Liver (tissue), 9 donors: ENCODE data around the gene RBMS2. TPM values are rescaled to one million over a fixed set of nuclear protein-coding genes. Genes with fewer than 3 reads are reported as not detected.

ENCODE experiments used
- DNase-seq: peaks from one replicate; pipeline ENCODE4 v3.0.0-alpha.2; 2017; ENCODE audit warnings: low spot score
- H3K27ac ChIP-seq, 2 donors: one replicate each; pipeline ENCODE4 v1.7.0; 2013; ENCODE audit warnings: inconsistent platforms in 2 of 2, low read length in 2 of 2, control low read depth in 1 of 2, low read depth in 1 of 2, mild to moderate bottlenecking in 1 of 2
- H3K27me3 ChIP-seq, 4 donors: one replicate each; pipeline versions ENCODE4 v1.6.1 to v1.7.0; 2013; ENCODE audit warnings: low read length in 3 of 4, inconsistent platforms in 1 of 4, mild to moderate bottlenecking in 1 of 4, moderate library complexity in 1 of 4; ENCODE audit not compliant: control insufficient read depth in 4 of 4, insufficient read depth in 4 of 4
- H3K36me3 ChIP-seq, 4 donors: one replicate each; pipeline versions ENCODE4 v1.6.1 to v1.7.0; 2013; ENCODE audit warnings: low read length in 3 of 4, mild to moderate bottlenecking in 3 of 4, low read depth in 1 of 4, moderate library complexity in 1 of 4; ENCODE audit not compliant: control insufficient read depth in 4 of 4, insufficient read depth in 3 of 4
- H3K4me1 ChIP-seq, 4 donors: one replicate each; pipeline versions ENCODE4 v1.6.1 to v1.7.0; 2013; ENCODE audit warnings: low read length in 3 of 4, mild to moderate bottlenecking in 3 of 4, moderate library complexity in 1 of 4; ENCODE audit not compliant: control insufficient read depth in 4 of 4, insufficient read depth in 4 of 4
- H3K4me3 ChIP-seq, 3 donors: one replicate each; pipeline versions ENCODE4 v1.6.1 to v1.7.0; 2013; ENCODE audit warnings: low read length in 3 of 3, control low read depth in 1 of 3, low read depth in 1 of 3, mild to moderate bottlenecking in 1 of 3
- H3K9ac ChIP-seq, 2 donors: one replicate each; pipeline ENCODE4 v1.7.0; 2013; ENCODE audit warnings: low read length in 2 of 2, mild to moderate bottlenecking in 2 of 2, moderate library complexity in 2 of 2, control low read depth in 1 of 2, low read depth in 1 of 2
- H3K9me3 ChIP-seq, 4 donors: one replicate each; pipeline versions ENCODE4 v1.6.1 to v1.7.0; 2013; ENCODE audit warnings: low read length in 3 of 4; ENCODE audit not compliant: control insufficient read depth in 4 of 4
- CTCF ChIP-seq: fragments of 150-350 bp; IDR thresholded peaks from 2 replicates; pipeline ENCODE4 v1.5.1; 2017; ENCODE audit warnings: improper control_type of control experiment, low read depth, low read length; ENCODE audit not compliant: missing input control
- EGR1 ChIP-seq, 2 donors: IDR thresholded peaks; 2 replicates each; pipeline ENCODE4 v1.6.1; 2016 to 2018; ENCODE audit warnings: antibody characterized with exemption in 2 of 2, low read depth in 2 of 2
- GABPA ChIP-seq, 2 donors: IDR thresholded peaks in 1 of 2; conservative IDR thresholded peaks in 1 of 2; 2 replicates each; pipeline ENCODE4 v1.6.1; 2016; ENCODE audit warnings: antibody characterized with exemption in 2 of 2, mild to moderate bottlenecking in 1 of 2, moderate library complexity in 1 of 2
- HNF4A ChIP-seq, 2 donors: conservative IDR thresholded peaks; 2 replicates each; pipeline ENCODE4 v1.6.1; 2016; ENCODE audit warnings: antibody characterized with exemption in 2 of 2, mild to moderate bottlenecking in 2 of 2
- HNF4G ChIP-seq: IDR thresholded peaks from 2 replicates; pipeline ENCODE4 v1.6.1; 2016; ENCODE audit warnings: antibody characterized with exemption
- JUND ChIP-seq, 2 donors: IDR thresholded peaks; 2 replicates each; pipeline ENCODE4 v1.6.1; 2016; ENCODE audit warnings: antibody characterized with exemption in 2 of 2
- MAX ChIP-seq: IDR thresholded peaks from 2 replicates; pipeline ENCODE4 v1.6.1; 2016; ENCODE audit warnings: antibody characterized with exemption
- NR2F2 ChIP-seq: IDR thresholded peaks from 2 replicates; pipeline ENCODE4 v1.6.1; 2016; ENCODE audit warnings: antibody characterized with exemption
- RAD21 ChIP-seq, 2 donors: IDR thresholded peaks; 2 replicates each; pipeline ENCODE4 v1.6.1; 2016; ENCODE audit warnings: antibody characterized with exemption in 2 of 2, mild to moderate bottlenecking in 2 of 2
- REST ChIP-seq: IDR thresholded peaks from 2 replicates; pipeline ENCODE4 v1.6.1; 2016; ENCODE audit warnings: antibody characterized with exemption, mild to moderate bottlenecking
- RXRA ChIP-seq, 2 donors: IDR thresholded peaks; 2 replicates each; pipeline ENCODE4 v1.6.1; 2017 to 2018; ENCODE audit warnings: antibody characterized with exemption in 2 of 2, mild to moderate bottlenecking in 1 of 2
- SP1 ChIP-seq: IDR thresholded peaks from 2 replicates; pipeline ENCODE4 v1.6.1; 2018; ENCODE audit warnings: antibody characterized with exemption, mild to moderate bottlenecking
- TAF1 ChIP-seq: conservative IDR thresholded peaks from 2 replicates; pipeline ENCODE4 v1.6.1; 2016; ENCODE audit warnings: antibody characterized with exemption, mild to moderate bottlenecking
- YY1 ChIP-seq: IDR thresholded peaks from 2 replicates; pipeline ENCODE4 v1.6.1; 2016; ENCODE audit warnings: antibody characterized with exemption, mild to moderate bottlenecking
- ZBTB33 ChIP-seq: IDR thresholded peaks from 2 replicates; pipeline ENCODE4 v1.6.1; 2016; ENCODE audit warnings: antibody characterized with exemption
- WGBS: extraction: QIAGEN DNeasy Blood & Tissue Kit; methylation state at CpG from one replicate; pipeline ENCODE4 v1.1.7; 2013; 5-methylcytosine and 5-hydroxymethylcytosine counted together
- polyA plus RNA-seq, 2 donors: library from polyadenylated mRNA; stranded (reverse) in 1 of 2; unstranded in 1 of 2; fragments of 200-250 nt in 1 of 2; fragments of >200 nt in 1 of 2; fragmentation: Nextera tagmentation in 1 of 2; extraction: Ambion mirVana in 1 of 2; gene quantifications; one replicate each; pipeline versions ENCODE4 v1.2.1 to v1.2.3, GENCODE V29; 2013 to 2015
- total RNA-seq, 2 donors: library from RNA; depleted of rRNA; stranded (reverse); fragments of >200 nt; gene quantifications; one replicate each; pipeline ENCODE4 v1.2.3, GENCODE V29; 2014
- donor health status: healthy.
- donor health status: healthy.
- donor health status: healthy.
- donor health status: healthy.
- donor health status: healthy.

RBMS2 gene
- total and polyA plus RNA-seq, 4 donors, result 1.2 to 3.8 (median 1.8) TPM

GRCh38 chr12:56589783-56590182, 68.2 kb downstream of the RBMS2 start:
- no peak for DNase-seq
- no peak overlapping the region for H3K9ac ChIP-seq
- H3K4me1 ChIP-seq, result no peaks in the 10 kb centered on the region
- peaks cover 0 to 10% (median 1%) of the 10 kb centered on the region in 4 donors for H3K36me3 ChIP-seq
- TF ChIP-seq JUND (IDR thresholded peaks at IDR 0.05) (no peak), ZBTB33 (no peak), NR2F2 (no peak), MAX (no peak), RAD21 (IDR thresholded peaks at IDR 0.05) (no peak), TAF1 (no peak), CTCF (no peak), REST (no peak), GABPA (IDR thresholded peaks at IDR 0.05 in 1 of 2, conservative IDR thresholded peaks at IDR 0.05 in 1 of 2) (no peak), HNF4G (no peak), HNF4A (conservative IDR thresholded peaks at IDR 0.05) (no peak), SP1 (no peak), YY1 (no peak), EGR1 (IDR thresholded peaks at IDR 0.05; ENCODE audit: low read depth in 2 of 2) (no peak)
- H3K4me3 ChIP-seq, result no peak overlapping the region
- no peak overlapping the region for H3K27ac ChIP-seq
- WGBS, result 89% methylated on average over 1 of the region's 1 CpG
- H3K27me3 ChIP-seq, result no peaks in the 10 kb centered on the region
- no peaks in the 10 kb centered on the region for H3K9me3 ChIP-seq

GRCh38 chr12:56590237-56590830, 68.7 kb downstream of the RBMS2 start:
- Histone ChIP-seq H3K27ac (no peak overlapping the region), H3K9ac (no peak overlapping the region), H3K36me3 (peaks cover 0 to 10% (median 1%) of the 10 kb centered on the region in 4 donors), H3K9me3 (no peaks in the 10 kb centered on the region), H3K27me3 (no peaks in the 10 kb centered on the region), H3K4me1 (no peaks in the 10 kb centered on the region), H3K4me3 (no peak overlapping the region)
- 61% methylated on average over 3 of the region's 3 CpGs for WGBS
- no peak for DNase-seq
- TF ChIP-seq ZBTB33 (no peak), RXRA (IDR thresholded peaks at IDR 0.05) (no peak), RAD21 (IDR thresholded peaks at IDR 0.05) (peak; percentile 33 to 73)
